Mononuclear cell (primary cell): ENCODE data around the gene OR52R1. TPM values are rescaled to one million over a fixed set of nuclear protein-coding genes. Genes with fewer than 3 reads are reported as not detected.
"Not testable (repeated sequence)": the region's sequence is repeated elsewhere in the genome, so short reads cannot be mapped to it uniquely, and the experiment has no call there.

Experiments used
- H3K27me3 ChIP-seq: 2 replicates; pipeline ENCODE4 v1.6.0; 2011; ENCODE audit warnings: low read length, control low read depth; ENCODE audit not compliant: insufficient read depth
- H3K4me1 ChIP-seq: 2 replicates; pipeline ENCODE4 v1.5.1; 2011; ENCODE audit warnings: mild to moderate bottlenecking, low read length, control low read depth; ENCODE audit not compliant: insufficient read depth
- H3K4me3 ChIP-seq: 2 replicates; pipeline ENCODE4 v1.5.1; 2011; ENCODE audit warnings: mild to moderate bottlenecking, low read length, moderate library complexity
- H3K9me3 ChIP-seq: 2 replicates; pipeline ENCODE4 v1.5.1; 2011; ENCODE audit warnings: low read depth, mild to moderate bottlenecking, control low read depth, low read length
- total RNA-seq: library from RNA; depleted of rRNA; stranded (reverse); fragments of >200 nt; gene quantifications from one replicate; pipeline ENCODE4 v1.2.3, GENCODE V29; 2012

OR52R1 gene
- total RNA-seq, result not detected

- H3K9me3 ChIP-seq, result no peaks in the 10 kb centered on the region
Observed at GRCh38 chr11:4804280-4804679, at the start of gene OR52R1. Gene OR52R1 (minus strand): TSS chr11:4804380. CDS start chr11:4804380, 0 bp downstream.

GRCh38 chr11:4851033-4851432, 46.9 kb upstream of the OR52R1 start:
- peaks cover 8% of the 10 kb centered on the region for H3K27me3 ChIP-seq
- no peak overlapping the region for H3K4me3 ChIP-seq
- no peaks in the 10 kb centered on the region for H3K9me3 ChIP-seq
- H3K4me1 ChIP-seq, result no peaks in the 10 kb centered on the region

More at GRCh38 chr11:4804280-4804679, at the start of gene OR52R1:
- no peak within 1 kb of the TSS for H3K4me3 ChIP-seq
- H3K27me3 ChIP-seq, result no peaks in the 10 kb centered on the region
- H3K4me1 ChIP-seq, result no peaks in the 10 kb centered on the region

- no peaks in the 10 kb centered on the region for H3K4me1 ChIP-seq
- peaks cover 8% of the 10 kb centered on the region for H3K27me3 ChIP-seq
- H3K4me3 ChIP-seq, result no peak within 1 kb of the TSS
- H3K9me3 ChIP-seq, result no peaks in the 10 kb centered on the region
Observed at GRCh38 chr11:4848908-4849532, 44.8 kb upstream of the OR52R1 start, which contains the start of gene OR51S1. Gene OR51S1 (minus strand): TSS chr11:4849208. CDS start chr11:4849208, 0 bp downstream.

- Histone ChIP-seq H3K4me3 (no peak overlapping the region), H3K27me3 (no peaks in the 10 kb centered on the region), H3K9me3 (no peaks in the 10 kb centered on the region), H3K4me1 (no peaks in the 10 kb centered on the region)
Observed at GRCh38 chr11:4839851-4840549, 35.8 kb upstream of the OR52R1 start.

GRCh38 chr11:4830909-4831308, 26.7 kb upstream of the OR52R1 start:
- H3K9me3 ChIP-seq, result no peaks in the 10 kb centered on the region

GRCh38 chr11:4830346-4830745, 26.2 kb upstream of the OR52R1 start:
- Histone ChIP-seq H3K27me3 (no peaks in the 10 kb centered on the region), H3K9me3 (no peaks in the 10 kb centered on the region), H3K4me1 (no peaks in the 10 kb centered on the region), H3K4me3 (no peak overlapping the region)

More at GRCh38 chr11:4830909-4831308, 26.7 kb upstream of the OR52R1 start:
- Histone ChIP-seq H3K27me3 (no peaks in the 10 kb centered on the region), H3K4me1 (no peaks in the 10 kb centered on the region), H3K4me3 (no peak overlapping the region)

GRCh38 chr11:4826425-4826824, 22.2 kb upstream of the OR52R1 start:
- Histone ChIP-seq H3K4me1 (no peaks in the 10 kb centered on the region), H3K9me3 (no peaks in the 10 kb centered on the region), H3K27me3 (no peaks in the 10 kb centered on the region)

GRCh38 chr11:4825132-4825531, 21.0 kb upstream of the OR52R1 start:
- Histone ChIP-seq H3K9me3 (no peaks in the 10 kb centered on the region), H3K4me3 (no peak overlapping the region), H3K27me3 (no peaks in the 10 kb centered on the region), H3K4me1 (no peaks in the 10 kb centered on the region)

More at GRCh38 chr11:4826425-4826824, 22.2 kb upstream of the OR52R1 start:
- no peak overlapping the region for H3K4me3 ChIP-seq

GRCh38 chr11:4821021-4821420, 16.8 kb upstream of the OR52R1 start, which contains the start of gene OR51F2:
Gene OR51F2 (plus strand): TSS chr11:4821321. CDS start chr11:4821422, 101 bp downstream.
- Histone ChIP-seq H3K4me1 (no peaks in the 10 kb centered on the region), H3K9me3 (no peaks in the 10 kb centered on the region), H3K27me3 (no peaks in the 10 kb centered on the region), H3K4me3 (no peak within 1 kb of the TSS)

GRCh38 chr11:4809246-4809645, 5.1 kb upstream of the OR52R1 start:
- H3K4me3 ChIP-seq, result no peak overlapping the region
- H3K9me3 ChIP-seq, result no peaks in the 10 kb centered on the region
- no peaks in the 10 kb centered on the region for H3K27me3 ChIP-seq
- H3K4me1 ChIP-seq, result no peaks in the 10 kb centered on the region

- Histone ChIP-seq H3K27me3 (no peaks in the 10 kb centered on the region), H3K9me3 (no peaks in the 10 kb centered on the region), H3K4me3 (no peak overlapping the region), H3K4me1 (no peaks in the 10 kb centered on the region)
Observed at GRCh38 chr11:4808476-4808875, 4.3 kb upstream of the OR52R1 start.

GRCh38 chr11:4801316-4801715, 2.9 kb downstream of the OR52R1 start:
- H3K9me3 ChIP-seq, H3K4me3 ChIP-seq, H3K4me1 ChIP-seq, H3K27me3 ChIP-seq: not testable (repeated sequence)

GRCh38 chr11:4798427-4799183, 5.6 kb downstream of the OR52R1 start:
- no peaks in the 10 kb centered on the region for H3K27me3 ChIP-seq
- H3K4me3 ChIP-seq, result no peak overlapping the region
- no peaks in the 10 kb centered on the region for H3K4me1 ChIP-seq
- H3K9me3 ChIP-seq, result no peaks in the 10 kb centered on the region

- Histone ChIP-seq H3K4me1 (no peaks in the 10 kb centered on the region), H3K4me3 (no peak overlapping the region)
Observed at GRCh38 chr11:4797206-4797605, 7.0 kb downstream of the OR52R1 start.

GRCh38 chr11:4782454-4782853, 21.7 kb downstream of the OR52R1 start:
- Histone ChIP-seq H3K4me1 (no peaks in the 10 kb centered on the region), H3K27me3 (no peaks in the 10 kb centered on the region), H3K4me3 (no peak overlapping the region), H3K9me3 (no peaks in the 10 kb centered on the region)

More at GRCh38 chr11:4797206-4797605, 7.0 kb downstream of the OR52R1 start:
- Histone ChIP-seq H3K9me3 (no peaks in the 10 kb centered on the region), H3K27me3 (no peaks in the 10 kb centered on the region)
